Coronary artery (tissue), 2 donors: ENCODE data around the gene OSBPL6.
A peak's percentile ranks its signal among the peaks of the same experiment; 100 is the strongest.

Source experiments
- DNase-seq: peaks from one replicate; pipeline ENCODE4 v3.0.0-alpha.2; 2017; ENCODE audit warnings: low spot score
- H3K27ac ChIP-seq, 2 donors: fragments of 200-600 bp; sonication (generic); one replicate each; pipeline ENCODE4 v1.5.1; 2016 to 2019
- H3K4me3 ChIP-seq: fragments of 200-600 bp; sonication (generic); 2 replicates; pipeline ENCODE4 v1.5.1; 2016; ENCODE audit warnings: mild to moderate bottlenecking, moderate library complexity
- CTCF ChIP-seq: fragments of 200-600 bp; sonication (generic); IDR thresholded peaks from one replicate; pipeline ENCODE4 v1.5.1; 2019; ENCODE audit warnings: antibody characterized with exemption

The OSBPL6 gene

GRCh38 chr2:178306352-178307073, 112.2 kb downstream of the OSBPL6 start:
- no peak overlapping the region for H3K4me3 ChIP-seq
- TF ChIP-seq CTCF = peak; percentile 20
- no peak for DNase-seq
- H3K27ac ChIP-seq = no peak overlapping the region

- H3K4me3 ChIP-seq = no peak overlapping the region
- H3K27ac ChIP-seq = no peak overlapping the region
- DNase-seq = no peak
- TF ChIP-seq CTCF = no peak
Measured at GRCh38 chr2:178307650-178308049, 113.3 kb downstream of the OSBPL6 start.

GRCh38 chr2:178309541-178309940, 115.2 kb downstream of the OSBPL6 start:
- no peak for DNase-seq
- no peak for TF ChIP-seq CTCF
- Histone ChIP-seq H3K27ac (no peak overlapping the region), H3K4me3 (no peak overlapping the region)

GRCh38 chr2:178315078-178315477, 120.8 kb downstream of the OSBPL6 start:
- Histone ChIP-seq H3K27ac (no peak overlapping the region), H3K4me3 (no peak overlapping the region)
- no peak for TF ChIP-seq CTCF
- no peak for DNase-seq

GRCh38 chr2:178315488-178315948, 121.2 kb downstream of the OSBPL6 start:
- Histone ChIP-seq H3K27ac (no peak overlapping the region), H3K4me3 (no peak overlapping the region)
- DNase-seq = no peak
- TF ChIP-seq CTCF = no peak

- Histone ChIP-seq H3K27ac (no peak overlapping the region), H3K4me3 (no peak overlapping the region)
- TF ChIP-seq CTCF = no peak
- no peak for DNase-seq
Measured at GRCh38 chr2:178317811-178318210, 123.5 kb downstream of the OSBPL6 start.

- Histone ChIP-seq H3K4me3 (no peak overlapping the region), H3K27ac (no peak overlapping the region)
- no peak for DNase-seq
- no peak for TF ChIP-seq CTCF
Measured at GRCh38 chr2:178320011-178320585, 125.8 kb downstream of the OSBPL6 start.
